HG03571 (cell line): Measurements from ENCODE around the gene FOXJ1.

Experiments
- ATAC-seq: cut with Tn5 transposase; IDR thresholded peaks from one replicate; pipeline ENCODE4 v1.9.1; 2021; ENCODE audit not compliant: unreplicated experiment

Gene FOXJ1

DNA sequence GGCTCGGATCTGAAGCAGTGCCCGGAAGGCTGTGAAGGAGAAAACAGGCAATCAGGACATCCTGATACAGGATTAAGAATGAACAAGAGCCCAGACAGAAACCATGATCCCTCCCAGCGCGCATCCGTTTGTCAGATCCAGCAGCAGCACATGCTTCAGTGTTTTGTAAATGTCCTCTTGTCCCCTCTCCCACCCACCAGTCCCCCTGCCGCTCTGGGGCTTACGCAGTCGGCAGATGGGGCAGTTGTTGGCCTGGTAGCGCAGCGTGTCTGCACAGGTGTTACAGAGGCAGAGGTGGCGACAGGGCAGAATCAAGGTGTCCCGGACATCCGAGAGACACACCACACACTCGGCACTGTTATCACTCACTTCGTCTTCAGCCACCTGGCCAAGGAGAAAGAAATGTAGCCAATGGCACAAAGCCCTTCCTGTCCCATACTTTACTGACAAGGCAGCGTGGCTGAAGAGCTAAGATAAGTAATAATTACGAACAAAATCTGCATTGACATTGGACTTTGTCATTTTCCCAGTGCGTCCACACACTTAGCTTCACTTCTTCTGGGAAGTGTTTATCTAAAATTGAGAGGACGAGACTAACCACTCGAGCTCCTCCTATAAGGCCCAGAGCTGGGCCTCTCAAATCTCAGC, 20.7 kb upstream of the FOXJ1 start:
- no peak for ATAC-seq

DNA sequence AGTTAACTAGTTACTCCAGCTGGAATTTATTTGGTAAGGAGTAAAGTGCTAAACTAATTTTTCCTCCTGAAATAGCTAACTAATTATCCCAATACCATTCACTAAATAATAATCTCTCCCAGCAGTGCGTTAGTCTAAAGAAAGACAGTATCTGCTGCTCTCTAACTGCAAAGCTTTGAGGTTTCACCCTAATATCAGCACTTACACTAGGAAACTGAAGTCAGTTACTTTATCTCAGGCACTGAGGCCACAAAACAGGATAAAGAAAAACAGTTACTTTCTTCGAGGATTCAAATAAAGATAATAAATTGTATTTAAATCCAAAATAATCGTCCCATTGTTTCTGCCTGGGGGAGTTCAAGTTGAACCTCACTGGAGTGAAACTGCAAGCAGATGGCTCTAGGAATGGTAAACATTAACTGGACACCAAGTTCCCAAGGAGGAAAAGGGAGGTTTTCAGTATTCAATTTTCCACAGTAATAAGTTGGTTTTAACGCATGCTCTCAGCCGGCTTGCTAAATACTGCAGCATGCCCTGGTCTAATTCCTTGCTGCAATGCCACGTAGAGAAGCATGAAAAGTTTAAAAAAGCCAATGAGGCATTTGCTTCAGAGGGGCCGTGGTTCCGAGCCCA, 20.0 kb upstream of the FOXJ1 start:
- ATAC-seq, result no peak

- ATAC-seq, result no peak
Observed at GRCh38 chr17:76159157-76159556, 18.1 kb upstream of the FOXJ1 start.

DNA sequence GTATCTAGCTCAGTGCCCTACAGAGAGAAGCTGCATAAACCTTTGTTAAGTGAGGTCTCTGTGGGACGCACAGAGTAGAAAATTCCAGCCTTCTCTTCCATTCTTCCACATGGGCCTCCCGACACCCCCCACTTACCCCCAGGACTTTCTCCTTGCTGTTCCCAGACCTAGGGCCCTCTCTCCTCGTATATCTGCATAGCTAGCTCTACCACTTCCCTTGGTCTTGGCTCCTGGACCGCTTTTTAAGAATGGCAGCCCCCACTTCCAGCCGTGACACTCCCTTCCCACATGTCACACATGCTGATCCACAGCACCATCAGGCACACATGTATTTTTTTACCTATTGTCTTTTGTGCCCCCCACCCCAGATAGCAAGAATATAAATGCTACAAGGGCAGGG, 16.7 kb upstream of the FOXJ1 start:
- no peak for ATAC-seq

DNA sequence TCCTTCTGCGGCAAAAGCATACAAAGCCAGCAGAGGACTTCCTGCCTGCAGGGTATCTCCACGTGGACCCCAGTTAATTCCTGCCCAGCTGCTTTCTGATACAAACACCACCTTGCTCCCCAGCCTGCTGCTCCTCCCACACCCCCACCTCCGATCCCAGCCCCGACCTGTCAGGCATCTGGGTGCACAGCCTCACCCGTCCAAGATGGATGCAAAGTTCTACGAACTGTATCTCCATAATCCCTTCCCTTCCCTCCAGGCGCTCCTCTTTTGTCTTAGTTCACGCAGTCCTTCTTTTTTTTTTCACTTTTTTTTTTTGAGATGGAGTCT, 15.6 kb upstream of the FOXJ1 start:
- ATAC-seq, result no peak

GRCh38 chr17:76155988-76156661, 15.1 kb upstream of the FOXJ1 start:
- no peak for ATAC-seq

DNA sequence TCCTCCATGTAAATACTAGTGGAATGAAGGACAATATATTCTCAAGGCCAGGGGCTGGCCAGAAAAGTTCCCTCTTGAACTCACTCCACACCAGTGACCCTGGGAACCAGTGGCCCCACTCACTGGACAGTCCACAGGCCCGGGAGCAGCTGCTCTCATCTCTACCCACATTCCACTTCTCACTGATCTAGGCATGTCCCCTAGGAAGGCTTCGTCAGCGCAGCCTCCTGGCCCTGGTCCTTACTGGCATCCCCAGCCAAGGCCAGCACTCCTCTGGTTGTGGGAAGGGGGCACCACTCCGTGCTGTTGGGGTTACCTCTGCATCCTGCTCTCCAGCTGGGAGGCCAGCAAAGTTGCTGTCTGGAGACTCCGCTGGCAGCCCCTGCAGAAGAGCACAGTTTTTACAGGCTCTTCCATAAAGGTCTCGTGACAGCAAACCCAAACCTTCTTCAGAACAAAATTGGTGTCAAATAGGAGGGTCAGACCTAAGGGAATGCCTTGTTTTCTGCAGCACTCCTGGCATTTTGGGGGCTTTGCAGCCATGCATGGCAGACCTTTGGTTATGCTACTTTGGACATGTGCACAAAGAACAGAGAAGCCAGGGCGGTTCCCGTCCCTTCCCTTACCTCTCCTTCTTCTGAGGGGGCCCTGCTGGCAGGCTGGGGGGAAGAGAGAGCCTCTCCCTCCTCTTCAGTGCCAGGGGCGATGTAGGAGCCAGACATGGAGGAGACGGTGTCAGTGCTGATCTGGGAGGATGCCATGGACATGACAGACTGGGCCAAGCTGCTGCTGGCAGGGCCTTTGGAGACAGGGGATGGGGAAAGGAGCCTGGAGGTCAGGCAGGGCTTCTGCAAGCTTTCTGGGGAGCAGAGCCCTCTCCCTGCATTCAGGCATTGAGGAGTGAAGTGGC, 14.1 kb upstream of the FOXJ1 start:
- ATAC-seq, result no peak

- ATAC-seq, result no peak
Observed at GRCh38 chr17:76154292-76154691, 13.2 kb upstream of the FOXJ1 start.

DNA sequence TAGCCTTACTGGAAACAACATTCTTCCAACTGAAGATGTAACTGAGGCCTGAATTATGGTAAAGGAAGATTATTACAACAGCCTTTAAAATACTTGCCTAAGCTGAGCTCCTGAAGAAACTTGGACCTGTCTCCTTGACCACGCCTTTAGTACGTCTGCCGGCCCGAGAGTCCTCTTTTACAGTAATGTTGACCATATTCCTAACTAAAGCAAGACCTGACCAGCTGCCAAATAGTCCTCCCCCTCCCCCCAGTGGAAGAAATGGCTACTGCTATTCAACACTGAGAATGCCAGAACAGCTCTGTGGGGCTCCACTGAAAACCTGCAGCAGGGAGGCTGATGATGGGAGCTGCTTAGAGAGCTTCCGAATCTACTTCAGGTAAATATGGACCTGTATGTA, 12.6 kb upstream of the FOXJ1 start:
- no peak for ATAC-seq

- no peak for ATAC-seq
Observed at GRCh38 chr17:76153202-76153601, 12.2 kb upstream of the FOXJ1 start.

- ATAC-seq, result no peak
Observed at GRCh38 chr17:76152591-76152990, 11.5 kb upstream of the FOXJ1 start.

GRCh38 chr17:76151896-76152454, 10.9 kb upstream of the FOXJ1 start:
- ATAC-seq, result no peak

- no peak for ATAC-seq
Observed at GRCh38 chr17:76150712-76151622, 9.9 kb upstream of the FOXJ1 start.

GRCh38 chr17:76149214-76149613, 8.2 kb upstream of the FOXJ1 start:
- no peak for ATAC-seq

DNA sequence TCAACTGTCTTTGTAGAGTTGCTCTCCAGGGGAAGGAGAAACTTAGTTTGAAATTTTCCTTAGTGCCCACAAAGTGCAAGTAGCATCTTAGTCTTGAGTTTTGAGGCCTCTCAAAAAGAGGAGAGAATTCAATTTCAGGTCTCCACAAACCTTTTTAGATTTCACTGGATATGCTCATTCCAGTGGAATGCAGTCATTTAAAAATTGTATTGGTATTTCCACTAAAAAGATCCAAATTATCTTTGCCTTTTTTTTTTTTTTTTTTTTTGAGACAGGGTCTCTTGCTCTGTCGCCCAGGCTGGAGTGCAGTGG, 6.9 kb upstream of the FOXJ1 start:
- no peak for ATAC-seq

- ATAC-seq, result no peak
Observed at GRCh38 chr17:76147211-76148014, 6.4 kb upstream of the FOXJ1 start.

- ATAC-seq, result no peak
Observed at GRCh38 chr17:76146053-76146851, 5.2 kb upstream of the FOXJ1 start.

- no peak for ATAC-seq
Observed at GRCh38 chr17:76145231-76146052, 4.4 kb upstream of the FOXJ1 start.
